ENCODE measurements around the gene HTRA3.

- no peak for TF ChIP-seq POLR2A (IDR thresholded peaks at IDR 0.05)
- TF ChIP-seq CTCF (IDR thresholded peaks at IDR 0.05): no peak
- no peak for TF ChIP-seq POLR2AphosphoS5 (IDR thresholded peaks at IDR 0.05)
Observed at GRCh38 chr4:8259743-8260430, 9.7 kb upstream of the HTRA3 start.

Data from suprapubic skin (tissue), 4 donors.